HCT116 (cell line): ENCODE measurements around the gene DUSP14. TPM values are rescaled to one million over a fixed set of nuclear protein-coding genes. Genes with fewer than 3 reads are reported as not detected.

ENCODE experiments used
- ATAC-seq: fragments of 200-7000 bp; cut with Tn5 transposase; 2 replicates; pipeline ENCODE4 v1.9.1; 2020; ENCODE audit warnings: mild to moderate bottlenecking, moderate library complexity
- BruUV-seq: library from RNA; stranded (reverse); fragments of 400-500 nt; replicated peaks from 2 replicates; lab custom pipeline; 2021; lab: Mats Ljungman, UMichigan
- CTCF ChIA-PET: fragments of 300-600 bp; sonication (Branson Sonifier 250); formaldehyde crosslinking; loops from one replicate; lab custom pipeline; 2021; ENCODE audit warnings: antibody characterized with exemption; lab: Charles Lee
- POLR2A ChIA-PET: fragments of 300-600, 350-600 bp; sonication (Branson Sonifier 250); formaldehyde crosslinking; loops from one replicate; lab custom pipeline; 2021; ENCODE audit warnings: antibody characterized with exemption; lab: Charles Lee
- RAD21 ChIA-PET, 2 experiments: fragments of 300-600 bp; sonication (Branson Sonifier 250); formaldehyde crosslinking; loops; one replicate each; lab custom pipeline; 2023; ENCODE audit warnings: low total read pairs in 2 of 2; ENCODE audit not compliant: uncharacterized antibody in 2 of 2, unreplicated experiment in 2 of 2, low non-redundant PET in 1 of 2; lab: Charles Lee
- DNase-seq: peaks from one replicate; pipeline ENCODE4 v3.0.0-alpha.2; 2010; ENCODE audit warnings: low read depth, low spot score
- H2AFZ ChIP-seq: fragments of 200-600 bp; shearing (Covaris generic), sonication (generic); 2 replicates; pipeline ENCODE4 v1.6.1; 2017; ENCODE audit warnings: low read depth, mixed run types, mixed read lengths, antibody characterized with exemption, low read length; ENCODE audit not compliant: poor library complexity, severe bottlenecking
- H3K27ac ChIP-seq: 2 replicates; pipeline ENCODE4 v1.5.1; 2012; ENCODE audit warnings: low read depth, low read length
- H3K27me3 ChIP-seq: fragments of 200-600 bp; sonication (generic); 2 replicates; pipeline ENCODE4 v1.6.1; 2016; ENCODE audit warnings: mixed run types, low read length, mixed read lengths; ENCODE audit not compliant: insufficient read depth
- H3K36me3 ChIP-seq, 2 experiments: fragments of 200-500 bp in 1 of 2; fragments of 200-600 bp in 1 of 2; sonication (Bioruptor generic) in 1 of 2; sonication (generic) in 1 of 2; 2 replicates each; pipeline versions ENCODE4 v1.5.1 to v1.6.1; 2014 to 2016; ENCODE audit warnings: low read length in 2 of 2, inconsistent platforms in 1 of 2, mixed read lengths in 1 of 2, mixed run types in 1 of 2; ENCODE audit not compliant: insufficient read depth in 2 of 2, control insufficient read depth in 1 of 2
- H3K4me1 ChIP-seq, 2 experiments: fragments of 200-600 bp in 1 of 2; sonication (generic) in 1 of 2; 2 replicates each; pipeline versions ENCODE4 v1.5.1 to v1.6.1; 2012 to 2017; ENCODE audit warnings: low read length in 2 of 2, inconsistent platforms in 1 of 2, mild to moderate bottlenecking in 1 of 2, mixed read lengths in 1 of 2, mixed run types in 1 of 2, moderate library complexity in 1 of 2; ENCODE audit not compliant: insufficient read depth in 2 of 2, control insufficient read depth in 1 of 2
- H3K4me2 ChIP-seq: fragments of 200-600 bp; sonication (generic); 2 replicates; pipeline ENCODE4 v1.6.1; 2017; ENCODE audit warnings: mixed run types, low read length, mixed read lengths
- H3K4me3 ChIP-seq, 2 experiments: fragments of 200-600 bp in 1 of 2; sonication (generic) in 1 of 2; replicated peaks in 1 of 2; 2 replicates each; pipeline ENCODE4 v1.5.1; 2011 to 2016; ENCODE audit warnings: low read length in 2 of 2, control low read depth in 1 of 2, low read depth in 1 of 2, mild to moderate bottlenecking in 1 of 2, mixed read lengths in 1 of 2, mixed run types in 1 of 2
- H3K79me2 ChIP-seq: fragments of 200-600 bp; sonication (generic); 2 replicates; pipeline ENCODE4 v1.6.1; 2017; ENCODE audit warnings: mild to moderate bottlenecking, mixed run types, low read length, moderate library complexity, mixed read lengths; ENCODE audit not compliant: insufficient read depth
- H3K9ac ChIP-seq: fragments of 200-600 bp; sonication (generic); 2 replicates; pipeline ENCODE4 v1.6.1; 2016; ENCODE audit warnings: low read length, mixed read lengths
- H3K9me2 ChIP-seq: fragments of 200-600 bp; sonication (generic), shearing (Covaris generic); 2 replicates; pipeline ENCODE4 v1.6.1; 2017; ENCODE audit warnings: mixed run types, mild to moderate bottlenecking, moderate library complexity; ENCODE audit not compliant: insufficient read depth
- H3K9me3 ChIP-seq, 2 experiments: fragments of 200-500 bp in 1 of 2; fragments of 200-600 bp in 1 of 2; sonication (Bioruptor generic) in 1 of 2; sonication (generic) in 1 of 2; 2 replicates each; pipeline ENCODE4 v1.6.1; 2014 to 2017; ENCODE audit warnings: low read length in 2 of 2, mixed read lengths in 2 of 2, inconsistent platforms in 1 of 2, low read depth in 1 of 2, mild to moderate bottlenecking in 1 of 2, mixed run types in 1 of 2, moderate library complexity in 1 of 2; ENCODE audit not compliant: control insufficient read depth in 1 of 2, insufficient read depth in 1 of 2
- H4K20me1 ChIP-seq: fragments of 200-600 bp; sonication (generic), shearing (Covaris generic); 2 replicates; pipeline ENCODE4 v1.6.1; 2017; ENCODE audit warnings: mixed run types, mild to moderate bottlenecking, moderate library complexity; ENCODE audit not compliant: insufficient read depth
- EGR1 ChIP-seq: IDR thresholded peaks from 2 replicates; pipeline ENCODE4 v1.6.1; 2012; ENCODE audit warnings: low read depth
- EZH2 ChIP-seq: fragments of 200-600 bp; sonication (generic); IDR thresholded peaks from 2 replicates; pipeline ENCODE4 v1.6.1; 2017; ENCODE audit warnings: antibody characterized with exemption, mixed run types
- JUND ChIP-seq: IDR thresholded peaks from 2 replicates; pipeline ENCODE4 v1.6.1; 2012
- POLR2A ChIP-seq: IDR thresholded peaks from 2 replicates; pipeline ENCODE4 v1.7.0; 2011; ENCODE audit warnings: borderline replicate concordance; ENCODE audit not compliant: insufficient read depth, insufficient read length; ENCODE audit errors: extremely low read depth
- SP1 ChIP-seq: IDR thresholded peaks from 2 replicates; pipeline ENCODE4 v1.6.1; 2012; ENCODE audit warnings: low read depth
- YY1 ChIP-seq: IDR thresholded peaks from 2 replicates; pipeline ENCODE4 v1.6.1; 2011; ENCODE audit warnings: low read length, low read depth, moderate library complexity, mild to moderate bottlenecking; ENCODE audit not compliant: insufficient replicate concordance; ENCODE audit errors: extremely low read depth
- intact Hi-C: fragments of 100-400 bp; cut with micrococcal nuclease; formaldehyde crosslinking; loops from 2 replicates; pipeline ENCODE4 v1.10.0; 2022
- total RNA-seq: library from RNA; stranded (reverse); gene quantifications from one replicate; pipeline ENCODE4 v1.2.1, GENCODE V29; 2021; ENCODE audit not compliant: unreplicated experiment
- TF ChIP-seq, protein P1 (sequence below), 3 experiments: fragments of 200-600 bp in 1 of 3; sonication (generic) in 1 of 3; IDR thresholded peaks in 2 of 3; conservative IDR thresholded peaks in 1 of 3; 2 replicates each; pipeline ENCODE4 v1.5.1; 2012 to 2017; ENCODE audit warnings: low read depth in 2 of 3, low read length in 2 of 3, antibody characterized with exemption in 1 of 3, borderline replicate concordance in 1 of 3, control low read depth in 1 of 3, mild to moderate bottlenecking in 1 of 3, mixed read lengths in 1 of 3, mixed run types in 1 of 3, moderate library complexity in 1 of 3; ENCODE audit not compliant: insufficient read depth in 1 of 3

Gene DUSP14
- total RNA-seq, 1 experiment from 2014 or later, result 27.6 TPM

- Histone ChIP-seq H3K36me3 (no peaks in the 10 kb centered on the region), H3K9me2 (no peaks in the 10 kb centered on the region), H3K27me3 (no peaks in the 10 kb centered on the region)
- no TSS peak for BruUV-seq
- DNase-seq, result no peak
- CTCF ChIA-PET, result no interaction called here
- TF ChIP-seq EZH2, result no peak
- TF ChIP-seq, protein P1, sequence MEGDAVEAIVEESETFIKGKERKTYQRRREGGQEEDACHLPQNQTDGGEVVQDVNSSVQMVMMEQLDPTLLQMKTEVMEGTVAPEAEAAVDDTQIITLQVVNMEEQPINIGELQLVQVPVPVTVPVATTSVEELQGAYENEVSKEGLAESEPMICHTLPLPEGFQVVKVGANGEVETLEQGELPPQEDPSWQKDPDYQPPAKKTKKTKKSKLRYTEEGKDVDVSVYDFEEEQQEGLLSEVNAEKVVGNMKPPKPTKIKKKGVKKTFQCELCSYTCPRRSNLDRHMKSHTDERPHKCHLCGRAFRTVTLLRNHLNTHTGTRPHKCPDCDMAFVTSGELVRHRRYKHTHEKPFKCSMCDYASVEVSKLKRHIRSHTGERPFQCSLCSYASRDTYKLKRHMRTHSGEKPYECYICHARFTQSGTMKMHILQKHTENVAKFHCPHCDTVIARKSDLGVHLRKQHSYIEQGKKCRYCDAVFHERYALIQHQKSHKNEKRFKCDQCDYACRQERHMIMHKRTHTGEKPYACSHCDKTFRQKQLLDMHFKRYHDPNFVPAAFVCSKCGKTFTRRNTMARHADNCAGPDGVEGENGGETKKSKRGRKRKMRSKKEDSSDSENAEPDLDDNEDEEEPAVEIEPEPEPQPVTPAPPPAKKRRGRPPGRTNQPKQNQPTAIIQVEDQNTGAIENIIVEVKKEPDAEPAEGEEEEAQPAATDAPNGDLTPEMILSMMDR (IDR thresholded peaks at IDR 0.05 in 2 of 3, conservative IDR thresholded peaks at IDR 0.05 in 1 of 3; ENCODE audit: borderline replicate concordance in 1 of 3, insufficient read depth in 1 of 3, low read depth in 2 of 3, low read length in 2 of 3), result no peak
- no peak for TF ChIP-seq EGR1
- TF ChIP-seq JUND, result no peak
- TF ChIP-seq SP1, result no peak
- TF ChIP-seq YY1, result no peak
- TF ChIP-seq POLR2A, result no peak
- TF ChIP-seq, all 23 proteins: peak for 0
- Histone ChIP-seq H3K79me2 (peaks cover 96% of the 10 kb centered on the region), H4K20me1 (no peaks in the 10 kb centered on the region), H3K4me1 (peaks cover 0 to 3% of the 10 kb centered on the region in 2 experiments; a peak in 1 of 4 replicates), H3K4me2 (no peak overlapping the region), H2AFZ (no peak overlapping the region), H3K4me3 (no peak overlapping the region), H3K9ac (no peak overlapping the region), H3K9me3 (no peaks in the 10 kb centered on the region), H3K27ac (no peak overlapping the region)
- POLR2A ChIA-PET, result no interaction called here
- no peak for ATAC-seq
- intact Hi-C loops, result no loop called here
- RAD21 ChIA-PET, result no interaction called here
These were observed 12.6 kb downstream of the DUSP14 start for GRCh38 chr17:37502009-37502936.
